ENCODE measurements around the gene EIF3F. TPM values are rescaled to one million over a fixed set of nuclear protein-coding genes. Genes with fewer than 3 reads are reported as not detected.
A peak's percentile ranks its signal among the peaks of the same experiment; 100 is the strongest.

EIF3F gene
- total and polyA plus RNA-seq, 2 experiments from 2014 or later = 137 to 201 TPM

DNA sequence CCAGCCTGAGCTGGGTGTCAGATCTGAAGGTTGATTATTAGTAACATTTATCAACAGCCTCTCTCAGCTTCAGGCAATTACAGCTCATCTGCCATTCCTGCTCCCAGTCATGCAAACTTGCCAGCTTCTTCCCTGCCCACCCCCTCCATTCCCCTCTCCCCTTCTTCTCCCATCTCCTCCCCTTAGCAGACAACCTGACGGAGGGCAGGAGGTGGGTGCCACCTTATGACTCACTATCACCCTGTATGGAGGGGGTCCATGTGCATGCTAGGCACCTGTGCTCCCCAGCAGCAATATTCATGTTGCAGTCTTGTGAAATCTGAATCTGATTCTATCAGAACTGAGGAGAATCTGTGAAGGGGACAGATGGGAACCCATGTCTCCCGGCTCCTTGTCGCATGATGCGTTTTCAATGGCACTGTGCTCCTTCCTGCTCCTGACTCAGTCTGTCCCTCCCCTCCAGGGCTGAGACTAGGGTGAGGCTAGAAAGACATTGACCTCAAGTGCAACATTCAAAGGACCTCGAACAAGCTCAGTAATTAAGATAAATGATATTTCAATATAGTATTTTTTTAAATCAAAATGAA is 47.6 kb downstream of the EIF3F start:
- H3K79me2 ChIP-seq = no peaks in the 10 kb centered on the region
- H3K36me3 ChIP-seq (replicated peaks; ENCODE audit: insufficient read depth, low read depth) = no peaks in the 10 kb centered on the region
- H3K9me2 ChIP-seq (replicated peaks; ENCODE audit: insufficient read depth) = no peaks in the 10 kb centered on the region
- H3K4me1 ChIP-seq (ENCODE audit: insufficient read depth) = peaks cover 22% of the 10 kb centered on the region
- H3K27ac ChIP-seq = peak overlapping the region; percentile 68
- H3K27me3 ChIP-seq = peaks cover 6% of the 10 kb centered on the region
- no peaks in the 10 kb centered on the region for H3K9me3 ChIP-seq (ENCODE audit: low read depth)
- no peak for DNase-seq (ENCODE audit: low spot score)
- TF ChIP-seq, protein P1, sequence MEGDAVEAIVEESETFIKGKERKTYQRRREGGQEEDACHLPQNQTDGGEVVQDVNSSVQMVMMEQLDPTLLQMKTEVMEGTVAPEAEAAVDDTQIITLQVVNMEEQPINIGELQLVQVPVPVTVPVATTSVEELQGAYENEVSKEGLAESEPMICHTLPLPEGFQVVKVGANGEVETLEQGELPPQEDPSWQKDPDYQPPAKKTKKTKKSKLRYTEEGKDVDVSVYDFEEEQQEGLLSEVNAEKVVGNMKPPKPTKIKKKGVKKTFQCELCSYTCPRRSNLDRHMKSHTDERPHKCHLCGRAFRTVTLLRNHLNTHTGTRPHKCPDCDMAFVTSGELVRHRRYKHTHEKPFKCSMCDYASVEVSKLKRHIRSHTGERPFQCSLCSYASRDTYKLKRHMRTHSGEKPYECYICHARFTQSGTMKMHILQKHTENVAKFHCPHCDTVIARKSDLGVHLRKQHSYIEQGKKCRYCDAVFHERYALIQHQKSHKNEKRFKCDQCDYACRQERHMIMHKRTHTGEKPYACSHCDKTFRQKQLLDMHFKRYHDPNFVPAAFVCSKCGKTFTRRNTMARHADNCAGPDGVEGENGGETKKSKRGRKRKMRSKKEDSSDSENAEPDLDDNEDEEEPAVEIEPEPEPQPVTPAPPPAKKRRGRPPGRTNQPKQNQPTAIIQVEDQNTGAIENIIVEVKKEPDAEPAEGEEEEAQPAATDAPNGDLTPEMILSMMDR (IDR thresholded peaks at IDR 0.05; ENCODE audit: poor library complexity) = no peak
- no peak for TF ChIP-seq EZH2phosphoT487 (IDR thresholded peaks at IDR 0.05; ENCODE audit: low read depth, severe bottlenecking, unreplicated experiment)
- no peak for TF ChIP-seq EZH2 (IDR thresholded peaks at IDR 0.05; ENCODE audit: borderline replicate concordance)
- no peak overlapping the region for H3K4me3 ChIP-seq
- no peak overlapping the region for H3K4me2 ChIP-seq
- WGBS (ENCODE audit: low lambda C conversion rate, missing lambda C conversion rate) = 84% methylated on average over 5 of the region's 5 CpGs
- no peak overlapping the region for H2AFZ ChIP-seq
- H4K20me1 ChIP-seq (ENCODE audit: insufficient read depth, poor library complexity, severe bottlenecking) = no peaks in the 10 kb centered on the region

- Histone ChIP-seq H4K20me1 (ENCODE audit: insufficient read depth, poor library complexity, severe bottlenecking) (no peaks in the 10 kb centered on the region), H3K9me2 (replicated peaks; ENCODE audit: insufficient read depth) (no peaks in the 10 kb centered on the region), H3K36me3 (replicated peaks; ENCODE audit: insufficient read depth, low read depth) (no peaks in the 10 kb centered on the region), H3K27ac (peak overlapping the region; percentile 68), H3K4me1 (ENCODE audit: insufficient read depth) (peaks cover 22% of the 10 kb centered on the region), H3K9me3 (ENCODE audit: low read depth) (no peaks in the 10 kb centered on the region), H3K4me3 (no peak overlapping the region), H2AFZ (no peak overlapping the region), H3K4me2 (no peak overlapping the region), H3K27me3 (peaks cover 6% of the 10 kb centered on the region), H3K79me2 (no peaks in the 10 kb centered on the region)
- TF ChIP-seq EZH2 (IDR thresholded peaks at IDR 0.05; ENCODE audit: borderline replicate concordance) (no peak), EZH2phosphoT487 (IDR thresholded peaks at IDR 0.05; ENCODE audit: low read depth, severe bottlenecking, unreplicated experiment) (no peak)
- TF ChIP-seq, protein P1 (IDR thresholded peaks at IDR 0.05; ENCODE audit: poor library complexity) = no peak
- DNase-seq (ENCODE audit: low spot score) = peak; percentile 38
- WGBS (ENCODE audit: low lambda C conversion rate, missing lambda C conversion rate) = 64% methylated on average over 11 of the region's 11 CpGs
These were observed 48.2 kb downstream of the EIF3F start for GRCh38 chr11:8035200-8035855.

DNA sequence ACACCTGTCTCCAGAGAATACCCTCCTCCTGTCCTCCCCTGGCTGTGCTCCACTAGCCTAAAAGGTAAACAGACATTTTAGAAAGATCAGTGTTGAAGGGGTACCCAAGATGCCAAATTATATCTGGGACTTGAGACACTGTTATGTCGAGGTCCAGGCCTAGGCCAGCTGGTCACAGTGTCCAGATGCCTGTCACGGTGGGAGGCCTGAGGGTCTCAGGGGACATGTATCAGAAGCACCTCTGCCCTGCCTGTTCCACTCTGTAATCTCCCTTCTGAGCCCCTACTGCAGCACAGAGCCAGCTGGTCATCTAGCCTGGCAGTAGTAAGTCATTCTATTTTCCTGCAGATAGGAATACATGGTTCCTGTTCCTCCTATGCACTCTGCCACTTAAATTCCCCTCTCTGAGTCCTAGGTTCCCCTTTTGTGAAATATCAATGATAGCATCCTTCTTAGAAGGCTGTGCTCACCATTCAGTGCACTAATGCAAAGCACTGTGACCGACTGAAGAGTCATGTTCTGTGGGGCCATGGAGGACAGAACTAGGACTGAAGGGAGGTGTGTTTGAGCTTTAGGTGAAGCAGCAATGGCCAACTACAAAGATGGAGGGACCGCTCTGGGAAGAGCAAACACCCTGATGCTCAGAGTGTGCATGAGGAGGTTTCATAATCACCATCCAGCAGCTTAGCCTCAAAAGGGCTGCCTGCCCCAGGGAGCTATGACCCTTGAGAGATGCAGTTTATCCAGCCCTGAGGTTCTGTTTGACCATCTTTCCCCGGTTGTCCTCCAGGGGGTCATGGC is 49.1 kb downstream of the EIF3F start:
- TF ChIP-seq EZH2phosphoT487 (IDR thresholded peaks at IDR 0.05; ENCODE audit: low read depth, severe bottlenecking, unreplicated experiment) = no peak
- TF ChIP-seq, protein P1 (IDR thresholded peaks at IDR 0.05; ENCODE audit: poor library complexity) = no peak
- TF ChIP-seq EZH2 (IDR thresholded peaks at IDR 0.05; ENCODE audit: borderline replicate concordance) = no peak
- Histone ChIP-seq H3K4me1 (ENCODE audit: insufficient read depth) (peaks cover 22% of the 10 kb centered on the region), H3K27ac (peak overlapping the region; percentile 37), H4K20me1 (ENCODE audit: insufficient read depth, poor library complexity, severe bottlenecking) (no peaks in the 10 kb centered on the region), H3K9me2 (replicated peaks; ENCODE audit: insufficient read depth) (no peaks in the 10 kb centered on the region), H3K9me3 (ENCODE audit: low read depth) (no peaks in the 10 kb centered on the region), H3K36me3 (replicated peaks; ENCODE audit: insufficient read depth, low read depth) (no peaks in the 10 kb centered on the region), H2AFZ (no peak overlapping the region), H3K4me3 (no peak overlapping the region), H3K79me2 (no peaks in the 10 kb centered on the region), H3K27me3 (peaks cover 6% of the 10 kb centered on the region), H3K4me2 (no peak overlapping the region)
- DNase-seq (ENCODE audit: low spot score) = no peak
- WGBS (ENCODE audit: low lambda C conversion rate, missing lambda C conversion rate) = 89% methylated on average over 5 of the region's 5 CpGs

Measured in hepatocyte (in vitro differentiated cells).